HG02588 (cell line): ENCODE measurements around the gene KATNB1.

ENCODE experiments used
- ATAC-seq: cut with Tn5 transposase; IDR thresholded peaks from one replicate; pipeline ENCODE4 v1.9.1; 2021; ENCODE audit warnings: mild to moderate bottlenecking, moderate library complexity; ENCODE audit not compliant: unreplicated experiment

Gene KATNB1

GRCh38 chr16:57803134-57803990 lies 67.8 kb downstream of the KATNB1 start:
- no peak for ATAC-seq

DNA sequence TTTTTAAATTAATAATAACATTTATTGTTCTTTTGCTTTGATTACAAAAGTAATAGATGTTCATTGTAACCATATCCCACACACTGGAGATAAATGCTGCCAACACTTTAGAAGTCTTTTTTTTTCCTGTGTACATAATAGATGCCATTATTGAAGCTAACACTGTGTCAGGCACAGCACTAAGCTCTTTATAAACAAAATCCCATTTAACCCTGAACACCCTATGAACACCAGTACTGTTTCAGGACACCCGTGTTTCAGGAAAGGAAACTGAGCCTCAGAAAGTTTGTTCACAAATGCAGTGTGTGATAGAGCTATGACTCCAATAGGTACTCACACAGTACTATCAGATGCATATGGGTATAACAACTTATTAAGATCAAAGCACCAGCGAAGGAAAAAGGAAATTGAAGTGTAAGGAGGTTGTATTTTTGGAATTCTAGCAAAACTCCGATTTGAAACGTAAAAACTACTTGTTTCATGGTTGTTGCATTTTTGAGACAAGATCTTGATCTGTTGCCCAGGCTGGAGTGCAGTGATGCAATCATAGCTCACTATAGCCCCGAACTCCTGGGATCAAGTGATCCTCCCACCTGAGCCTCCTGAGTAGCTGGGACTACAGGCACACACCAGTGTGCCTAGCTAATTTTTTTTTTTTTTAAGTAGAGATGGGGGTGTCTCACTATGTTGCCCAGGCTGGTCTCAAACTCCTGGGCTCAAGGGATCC lies 68.7 kb downstream of the KATNB1 start:
- no peak for ATAC-seq

DNA sequence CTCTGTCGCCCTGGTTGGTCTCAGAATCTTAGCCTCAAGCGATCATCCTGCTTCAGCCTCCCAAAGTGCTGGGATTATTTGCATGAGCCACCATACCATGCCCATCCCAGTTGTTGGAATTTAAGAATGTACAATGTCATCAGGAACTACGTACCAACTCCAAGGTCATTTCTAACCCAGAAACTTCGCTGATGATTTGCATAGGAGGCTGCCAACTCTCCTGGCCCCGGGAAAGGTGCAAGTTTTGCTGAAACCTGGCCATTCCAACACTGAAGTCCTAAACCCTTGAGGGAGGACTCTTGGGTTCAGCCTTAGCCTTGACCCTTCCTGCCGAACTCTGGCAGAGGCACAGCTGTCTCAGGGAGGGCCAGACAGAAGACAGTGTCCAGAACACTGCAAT lies 69.6 kb downstream of the KATNB1 start:
- no peak for ATAC-seq
